NCI-H345 treated with DMSO at 0.1 percent for 48 hours (cell line): ENCODE data around the gene CPLX3.

Source experiments
- DNase-seq: peaks from one replicate; lab custom pipeline; 2025; ENCODE audit not compliant: unreplicated experiment; lab: John Stamatoyannopoulos, UW

CPLX3 gene

GRCh38 chr15:74843891-74844299 lies 17.5 kb downstream of the CPLX3 start:
- DNase-seq: no peak

GRCh38 chr15:74844319-74845207 lies 18.1 kb downstream of the CPLX3 start:
- no peak for DNase-seq

- no peak for DNase-seq
Measured at GRCh38 chr15:74845208-74845568, 18.8 kb downstream of the CPLX3 start.

GRCh38 chr15:74845581-74845980 lies 19.2 kb downstream of the CPLX3 start:
- no peak for DNase-seq

- DNase-seq: no peak
Measured at GRCh38 chr15:74847432-74847831, 21.0 kb downstream of the CPLX3 start.

GRCh38 chr15:74850393-74850792 lies 24.0 kb downstream of the CPLX3 start:
- DNase-seq: no peak

- DNase-seq: no peak
Measured at GRCh38 chr15:74851960-74852359, 25.5 kb downstream of the CPLX3 start.

GRCh38 chr15:74854453-74855022 lies 28.1 kb downstream of the CPLX3 start:
- no peak for DNase-seq

- no peak for DNase-seq
Measured at GRCh38 chr15:74855857-74856256, 29.4 kb downstream of the CPLX3 start.

GRCh38 chr15:74856537-74856936 lies 30.1 kb downstream of the CPLX3 start:
- DNase-seq: no peak

GRCh38 chr15:74857082-74857655 lies 30.7 kb downstream of the CPLX3 start:
- DNase-seq: no peak

GRCh38 chr15:74857671-74858368 lies 31.4 kb downstream of the CPLX3 start:
- no peak for DNase-seq

- DNase-seq: no peak
Measured at GRCh38 chr15:74858369-74858740, 31.9 kb downstream of the CPLX3 start.

GRCh38 chr15:74863239-74864056 lies 37.0 kb downstream of the CPLX3 start:
- DNase-seq: no peak

GRCh38 chr15:74864296-74864695 lies 37.9 kb downstream of the CPLX3 start:
- DNase-seq: no peak

GRCh38 chr15:74865316-74865715 lies 38.9 kb downstream of the CPLX3 start:
- no peak for DNase-seq

- DNase-seq: no peak
Measured at GRCh38 chr15:74866090-74866489, 39.7 kb downstream of the CPLX3 start.

- no peak for DNase-seq
Measured at GRCh38 chr15:74867466-74868038, 41.1 kb downstream of the CPLX3 start.

- no peak for DNase-seq
Measured at GRCh38 chr15:74868059-74868458, 41.6 kb downstream of the CPLX3 start.

GRCh38 chr15:74869372-74869725 lies 42.9 kb downstream of the CPLX3 start:
- no peak for DNase-seq
